ENCODE measurements around the gene MCRIP1. TPM values are rescaled to one million over a fixed set of nuclear protein-coding genes. Genes with fewer than 3 reads are reported as not detected.
"Not testable (repeated sequence)": the region's sequence is repeated elsewhere in the genome, so short reads cannot be mapped to it uniquely, and the experiment has no call there.

MCRIP1 gene
- total RNA-seq, 2 experiments from 2014 or later, result 49.9 to 50.1 TPM

DNA sequence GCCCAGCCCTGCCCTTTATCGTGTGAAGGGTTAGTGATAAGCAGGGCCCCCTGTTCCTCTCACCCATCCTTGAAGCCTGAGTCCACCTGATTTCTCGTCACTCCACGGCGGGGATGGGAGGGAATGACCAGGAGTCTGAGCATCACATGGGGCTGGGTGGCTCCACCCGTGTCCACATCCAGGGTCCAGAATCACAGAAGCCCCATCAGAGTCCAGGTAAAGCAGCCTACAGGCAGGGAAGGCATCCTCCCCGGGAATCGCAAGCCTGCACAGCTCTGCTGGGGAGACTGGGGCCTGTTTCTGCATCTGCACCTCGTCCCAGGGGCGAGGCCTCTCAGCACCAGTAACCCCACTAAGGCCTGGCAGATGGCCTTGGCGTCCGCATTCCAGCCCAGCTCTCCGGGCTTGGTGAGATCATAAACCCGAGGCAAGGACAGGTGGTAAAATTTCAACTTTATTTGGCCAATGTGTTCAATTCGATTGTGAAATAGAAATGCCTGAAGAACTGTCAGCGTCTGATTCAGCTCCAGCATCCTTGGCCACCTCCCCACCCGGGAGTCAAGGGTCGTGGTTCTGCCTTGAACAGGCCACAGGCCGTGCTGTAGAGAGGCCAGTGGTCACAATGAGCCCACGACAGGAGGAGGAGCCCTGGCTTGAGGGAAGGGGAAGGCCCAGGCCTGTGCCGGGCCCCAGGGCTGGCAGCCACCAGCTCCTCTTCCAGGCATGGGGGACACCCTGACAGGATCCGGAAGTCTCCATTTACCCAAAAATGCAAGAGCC, 9.8 kb upstream of the MCRIP1 start:
- ATAC-seq (no peak), DNase-seq (no peak)
- H3K27ac Mint-ChIP-seq, result no peak overlapping the region
- H3K27me3 Mint-ChIP-seq, result no peaks in the 10 kb centered on the region
- H3K36me3 Mint-ChIP-seq, result peaks cover 22% of the 10 kb centered on the region
- H3K4me3 Mint-ChIP-seq, result no peak overlapping the region
- no peaks in the 10 kb centered on the region for H3K9me3 Mint-ChIP-seq (ENCODE audit: low read depth)
- CTCF ChIA-PET, result interaction anchor here (2.0 kb wide), 1 partner anchor 9 kb away, joined by 5 read pairs; the partner anchor contains the start of gene MCRIP1
- H3K4me1 Mint-ChIP-seq, result no peaks in the 10 kb centered on the region

DNA sequence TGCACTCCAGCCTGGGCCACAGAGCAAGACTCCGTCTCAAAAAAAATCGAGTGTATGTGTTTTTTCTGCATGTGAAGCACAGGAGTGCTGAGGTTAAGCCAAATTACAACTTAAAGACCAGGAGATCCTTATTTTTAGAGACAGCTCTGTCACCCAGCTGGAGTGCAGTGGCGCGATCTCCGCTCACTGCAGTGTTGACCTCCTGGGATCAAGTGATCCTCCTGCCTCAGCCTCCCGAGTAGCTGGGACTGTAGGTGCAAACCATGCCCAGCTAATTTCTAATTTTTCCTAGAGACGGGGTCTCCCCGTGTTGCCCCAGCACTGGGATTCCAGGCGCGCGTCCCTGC, 9.3 kb upstream of the MCRIP1 start:
- Mint-ChIP-seq H3K27ac (no peak overlapping the region), H3K4me1 (no peaks in the 10 kb centered on the region), H3K27me3 (no peaks in the 10 kb centered on the region), H3K9me3 (ENCODE audit: low read depth) (no peaks in the 10 kb centered on the region), H3K4me3 (no peak overlapping the region), H3K36me3 (peaks cover 21% of the 10 kb centered on the region)
- DNase-seq (no peak), ATAC-seq (no peak)
- CTCF ChIA-PET, result no interaction called here

- H3K27me3 Mint-ChIP-seq, result no peaks in the 10 kb centered on the region
- H3K4me3 Mint-ChIP-seq, result no peak overlapping the region
- no peaks in the 10 kb centered on the region for H3K9me3 Mint-ChIP-seq (ENCODE audit: low read depth)
- DNase-seq (no peak), ATAC-seq (no peak)
- H3K27ac Mint-ChIP-seq, result no peak overlapping the region
- H3K36me3 Mint-ChIP-seq, result peaks cover 17% of the 10 kb centered on the region
- CTCF ChIA-PET, result no interaction called here
- H3K4me1 Mint-ChIP-seq, result no peaks in the 10 kb centered on the region
Observed at GRCh38 chr17:81841866-81842265, 8.8 kb upstream of the MCRIP1 start.

DNA sequence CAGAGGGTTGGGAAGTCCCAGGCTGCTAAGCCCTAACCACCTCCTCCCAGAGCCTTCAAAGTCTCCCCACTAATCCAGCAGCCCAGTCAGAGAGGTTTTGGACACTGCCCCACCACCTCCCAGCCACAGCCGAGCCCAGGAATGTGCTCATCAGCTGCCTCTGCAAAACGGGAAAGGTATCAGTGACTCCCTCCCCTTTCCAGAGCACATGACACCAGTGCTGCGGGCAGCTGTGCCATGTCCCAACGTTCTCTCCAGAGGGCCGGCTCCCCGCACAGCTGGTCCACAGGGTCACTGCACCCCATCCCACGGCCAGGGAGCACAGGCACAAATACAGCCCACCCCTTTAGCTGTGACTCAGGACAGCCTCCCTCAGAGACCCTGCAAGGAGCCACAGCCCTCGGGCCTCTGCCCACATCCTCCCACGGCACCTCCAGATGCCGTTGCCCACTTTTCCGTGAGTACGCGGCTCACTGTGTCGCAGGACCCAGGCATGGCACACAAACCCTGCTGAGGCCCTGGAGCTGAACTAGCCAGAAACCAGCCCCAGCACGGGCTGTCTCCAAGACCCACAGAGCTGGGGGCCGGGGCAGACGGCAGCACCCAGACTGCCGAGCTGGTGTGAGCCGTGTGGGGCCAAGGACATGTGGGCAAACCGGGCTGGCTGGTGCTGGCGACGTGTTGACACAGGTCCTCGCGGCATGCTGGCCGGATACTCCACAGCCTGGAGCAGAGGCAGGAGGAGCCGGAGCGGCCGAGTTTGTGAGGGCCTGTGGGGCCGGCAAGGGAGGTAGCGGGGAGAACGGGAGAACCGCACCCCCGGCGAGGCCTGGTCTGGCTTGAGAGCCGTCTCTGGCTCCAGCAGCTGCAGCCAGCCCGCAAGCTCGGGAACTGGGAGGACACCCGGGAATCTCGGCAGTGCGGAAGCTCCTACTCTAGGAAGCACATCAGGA, 8.0 kb upstream of the MCRIP1 start:
- no peak overlapping the region for H3K27ac Mint-ChIP-seq
- CTCF ChIA-PET, result no interaction called here
- H3K4me1 Mint-ChIP-seq, result no peaks in the 10 kb centered on the region
- H3K9me3 Mint-ChIP-seq (ENCODE audit: low read depth), result no peaks in the 10 kb centered on the region
- H3K36me3 Mint-ChIP-seq, result peaks cover 12% of the 10 kb centered on the region
- H3K27me3 Mint-ChIP-seq, result no peaks in the 10 kb centered on the region
- no peak for ATAC-seq
- no peak for DNase-seq
- no peak overlapping the region for H3K4me3 Mint-ChIP-seq

GRCh38 chr17:81840059-81840458, 7.0 kb upstream of the MCRIP1 start:
- CTCF ChIA-PET, result interaction anchor here (0.6 kb wide), 1 partner anchor 31 kb away, joined by 3 read pairs; no protein-coding TSS in a partner anchor
- not testable (repeated sequence) for ATAC-seq, H3K36me3 Mint-ChIP-seq

GRCh38 chr17:81839301-81839700, 6.2 kb upstream of the MCRIP1 start:
- Mint-ChIP-seq H3K27me3 (no peaks in the 10 kb centered on the region), H3K4me1 (no peaks in the 10 kb centered on the region), H3K4me3 (no peak overlapping the region), H3K36me3 (peaks cover 4% of the 10 kb centered on the region), H3K9me3 (ENCODE audit: low read depth) (no peaks in the 10 kb centered on the region), H3K27ac (no peak overlapping the region)
- ATAC-seq (no peak), DNase-seq (no peak)
- CTCF ChIA-PET, result no interaction called here

More at GRCh38 chr17:81840059-81840458, 7.0 kb upstream of the MCRIP1 start:
- H3K9me3 Mint-ChIP-seq (ENCODE audit: low read depth); DNase-seq; H3K27ac Mint-ChIP-seq; H3K27me3 Mint-ChIP-seq; H3K4me1 Mint-ChIP-seq; H3K4me3 Mint-ChIP-seq: not testable (repeated sequence)

GRCh38 chr17:81838753-81839255, 5.7 kb upstream of the MCRIP1 start:
- ATAC-seq, result no peak
- H3K36me3 Mint-ChIP-seq, result peaks cover 4% of the 10 kb centered on the region
- DNase-seq, result no peak

DNA sequence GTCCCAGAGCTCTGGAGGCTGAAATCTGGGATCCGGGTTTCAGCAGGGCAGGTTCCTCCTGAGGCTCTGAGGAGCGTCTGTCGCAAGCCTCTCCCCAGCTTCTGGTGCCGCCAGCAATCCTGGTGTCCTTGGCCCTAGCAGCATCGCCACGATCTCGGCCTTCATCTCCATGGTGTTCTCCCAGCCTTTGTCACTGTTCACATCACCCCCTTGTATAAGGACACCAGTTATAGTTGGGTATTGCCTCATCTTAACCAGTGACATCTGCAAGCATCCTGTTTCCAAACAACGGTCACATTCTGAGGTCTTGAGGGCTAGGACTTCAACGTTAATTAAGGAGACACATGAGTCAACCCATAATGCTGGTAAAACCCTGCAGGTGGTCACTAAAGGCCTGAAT, 4.5 kb upstream of the MCRIP1 start:
- ATAC-seq (no peak), DNase-seq (no peak)
- H3K27me3 Mint-ChIP-seq, result no peaks in the 10 kb centered on the region
- no peaks in the 10 kb centered on the region for H3K9me3 Mint-ChIP-seq (ENCODE audit: low read depth)
- CTCF ChIA-PET, result interaction anchor here (0.6 to 0.9 kb wide), 3 partner anchors 11 to 286 kb away, joined by 3 read pairs; no protein-coding TSS in a partner anchor
- H3K27ac Mint-ChIP-seq, result no peak overlapping the region
- no peak overlapping the region for H3K4me3 Mint-ChIP-seq
- no peaks in the 10 kb centered on the region for H3K36me3 Mint-ChIP-seq
- H3K4me1 Mint-ChIP-seq, result peaks cover 4% of the 10 kb centered on the region

More at GRCh38 chr17:81838753-81839255, 5.7 kb upstream of the MCRIP1 start:
- no peaks in the 10 kb centered on the region for H3K9me3 Mint-ChIP-seq (ENCODE audit: low read depth)
- no peaks in the 10 kb centered on the region for H3K27me3 Mint-ChIP-seq
- no peak overlapping the region for H3K27ac Mint-ChIP-seq
- H3K4me3 Mint-ChIP-seq, result no peak overlapping the region
- CTCF ChIA-PET, result no interaction called here
- peaks cover 2% of the 10 kb centered on the region for H3K4me1 Mint-ChIP-seq

DNA sequence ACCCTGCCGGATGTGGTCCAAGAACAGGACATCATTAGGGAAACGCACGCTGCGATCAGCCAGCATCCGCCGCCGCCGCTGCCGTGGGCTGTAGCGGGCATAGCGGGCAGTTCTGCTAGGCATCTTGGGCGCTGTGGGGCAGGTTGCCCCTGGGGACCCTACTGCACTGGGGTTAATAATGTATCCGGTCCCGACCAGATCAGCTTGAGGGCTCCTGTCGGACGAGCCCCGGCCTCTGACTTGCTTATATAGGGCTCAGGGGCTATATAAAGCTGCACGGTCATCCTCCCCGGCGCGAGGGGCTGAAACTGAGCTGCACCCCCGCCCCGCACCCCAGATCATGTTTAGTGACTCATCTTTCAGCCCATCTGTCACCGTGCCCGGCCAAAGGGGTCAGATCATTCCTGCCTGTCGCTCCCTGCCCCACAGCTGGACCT, 1.8 kb upstream of the MCRIP1 start, which contains the start of gene PPP1R27:
PPP1R27 (minus strand) TSS at position 220 of the 437 bp plus-strand sequence; CDS start at position 123, 97 bp downstream.
- no peak for ATAC-seq
- CTCF ChIA-PET, result no interaction called here
- Mint-ChIP-seq H3K9me3 (ENCODE audit: low read depth) (no peaks in the 10 kb centered on the region), H3K36me3 (no peaks in the 10 kb centered on the region), H3K27ac (peak within 1 kb of the TSS; percentile 77), H3K4me1 (peaks cover 20% of the 10 kb centered on the region), H3K27me3 (no peaks in the 10 kb centered on the region), H3K4me3 (peak within 1 kb of the TSS; percentile 75)
- DNase-seq, result no peak

DNA sequence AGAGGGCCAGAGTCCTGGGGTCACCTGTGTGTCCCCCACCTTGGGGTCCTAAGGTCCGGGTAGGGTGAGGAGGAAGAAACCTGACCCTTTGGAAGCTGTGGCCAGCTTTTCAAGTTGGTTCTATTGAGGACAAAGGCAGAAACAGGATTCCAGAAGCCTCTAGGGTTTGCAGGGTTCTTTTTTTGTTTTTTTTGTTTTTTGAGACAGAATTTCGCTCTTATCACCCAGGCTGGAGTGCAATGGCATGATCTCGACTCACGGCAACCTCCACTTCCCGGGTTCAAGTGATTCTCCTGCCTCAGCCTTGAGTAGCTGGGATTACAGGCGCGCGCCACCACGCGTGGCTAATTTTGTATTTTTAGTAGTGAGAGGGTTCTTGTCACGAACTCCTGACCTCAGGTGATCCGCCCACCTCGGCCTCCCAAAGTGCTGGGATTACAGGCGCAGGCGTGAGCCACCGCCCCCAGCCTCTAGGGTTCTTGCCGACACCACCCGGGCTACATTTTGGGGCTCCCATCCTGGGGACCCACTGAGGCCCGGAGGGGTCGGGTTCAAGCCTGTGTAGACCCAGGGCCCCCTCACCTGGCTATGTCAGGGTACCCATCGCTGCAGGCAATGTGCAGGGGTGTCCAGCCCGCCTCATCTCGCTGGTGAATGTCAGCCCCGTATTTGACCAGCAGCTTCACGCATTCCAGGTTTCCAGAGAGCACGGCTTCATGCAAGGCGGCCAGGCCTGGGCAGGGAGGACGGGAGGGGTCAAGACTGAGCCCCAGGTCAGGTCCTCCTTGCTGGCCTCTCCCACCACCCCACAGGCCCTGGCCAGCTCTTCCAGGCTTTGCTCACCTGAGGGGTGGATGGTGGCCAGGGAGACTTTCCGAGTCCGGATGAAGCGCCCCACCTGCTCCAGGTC, 1.1 kb upstream of the MCRIP1 start:
- H3K36me3 Mint-ChIP-seq, result no peaks in the 10 kb centered on the region
- H3K4me1 Mint-ChIP-seq, result peaks cover 20% of the 10 kb centered on the region
- peak overlapping the region; percentile 75 for H3K4me3 Mint-ChIP-seq
- DNase-seq (no peak), ATAC-seq (no peak)
- CTCF ChIA-PET, result interaction anchor here (1.0 to 1.3 kb wide), 2 partner anchors 10 to 159 kb away, joined by 3 to 5 read pairs; no protein-coding TSS in a partner anchor
- no peaks in the 10 kb centered on the region for H3K27me3 Mint-ChIP-seq
- no peaks in the 10 kb centered on the region for H3K9me3 Mint-ChIP-seq (ENCODE audit: low read depth)
- peak overlapping the region; percentile 77 for H3K27ac Mint-ChIP-seq

GRCh38 chr17:81832608-81833159, 407 bp downstream of the MCRIP1 start:
- CTCF ChIA-PET, result interaction anchor here (1.3 to 2.2 kb wide), 2 partner anchors 27 to 98 kb away, joined by 5 to 9 read pairs; no protein-coding TSS in a partner anchor
- H3K4me3 Mint-ChIP-seq, result peak overlapping the region; percentile 84
- no peaks in the 10 kb centered on the region for H3K36me3 Mint-ChIP-seq
- DNase-seq (peak; percentile 68), ATAC-seq (peak; percentile 77)
- peak overlapping the region; percentile 90 for H3K27ac Mint-ChIP-seq
- no peaks in the 10 kb centered on the region for H3K9me3 Mint-ChIP-seq (ENCODE audit: low read depth)
- H3K27me3 Mint-ChIP-seq, result no peaks in the 10 kb centered on the region
- peaks cover 22% of the 10 kb centered on the region for H3K4me1 Mint-ChIP-seq

DNA sequence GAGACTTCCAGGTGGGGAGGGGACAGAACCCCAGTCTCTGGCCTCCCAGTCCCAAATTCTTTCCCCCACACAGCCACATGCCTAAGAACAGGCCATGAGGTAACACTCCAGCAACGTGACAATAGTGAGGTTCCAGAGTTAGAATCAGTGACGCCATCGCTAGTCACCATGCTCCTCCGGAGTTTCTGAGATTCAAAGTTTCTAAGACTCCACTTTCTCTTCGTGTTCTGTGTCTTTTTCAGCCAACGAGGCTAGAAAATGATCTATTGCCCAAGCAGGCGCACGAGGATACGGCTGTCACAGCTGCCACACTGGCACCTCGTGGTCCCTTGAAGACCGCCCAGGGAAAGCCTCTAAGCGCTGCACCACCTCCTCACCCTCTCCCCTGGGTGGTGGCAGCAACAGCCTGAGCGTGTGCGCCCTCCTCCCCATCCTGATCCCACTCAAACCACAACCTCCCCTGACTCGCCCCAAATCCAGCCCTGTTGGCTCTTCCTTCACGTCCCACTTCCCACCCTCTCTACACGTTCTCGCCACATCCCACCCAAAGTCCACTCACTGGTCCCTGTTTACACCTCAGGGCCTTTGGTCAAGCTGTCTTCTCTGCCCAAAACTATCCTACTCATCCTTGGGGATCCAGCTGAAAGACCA, 1.0 kb downstream of the MCRIP1 start:
- DNase-seq, result peak; percentile 78
- Mint-ChIP-seq H3K36me3 (no peaks in the 10 kb centered on the region), H3K9me3 (ENCODE audit: low read depth) (no peaks in the 10 kb centered on the region), H3K27ac (peak overlapping the region; percentile 90), H3K4me3 (peak overlapping the region; percentile 84), H3K27me3 (no peaks in the 10 kb centered on the region), H3K4me1 (peaks cover 22% of the 10 kb centered on the region)
- CTCF ChIA-PET, result interaction anchor here (1.3 to 2.2 kb wide), 2 partner anchors 28 to 97 kb away, joined by 5 to 9 read pairs; no protein-coding TSS in a partner anchor
- peak; percentile 38 for ATAC-seq
